Bronchial epithelial cell (primary cell): ENCODE results near the gene H6PD. TPM values are rescaled to one million over a fixed set of nuclear protein-coding genes. Genes with fewer than 3 reads are reported as not detected.

Experiments
- DNase-seq: peaks from one replicate; pipeline ENCODE4 v3.0.0-alpha.2; 2010; ENCODE audit warnings: low read depth
- FAIRE-seq: peaks from 2 replicates; lab custom pipeline; 2011; peaks lifted over from hg19 to GRCh38; lab: Jason Lieb, UNC
- H3K27me3 ChIP-seq: 2 replicates; pipeline ENCODE4 v1.5.1; 2011; ENCODE audit warnings: low read length; ENCODE audit not compliant: control insufficient read depth, insufficient read depth
- H3K36me3 ChIP-seq: 2 replicates; pipeline ENCODE4 v1.5.1; 2011; ENCODE audit warnings: low read length; ENCODE audit not compliant: control insufficient read depth, insufficient read depth
- H3K4me3 ChIP-seq: 2 replicates; pipeline ENCODE4 v1.5.1; 2011; ENCODE audit warnings: mild to moderate bottlenecking, low read depth, low read length, control low read depth
- CTCF ChIP-seq: IDR thresholded peaks from 2 replicates; pipeline ENCODE4 v1.5.1; 2011; ENCODE audit warnings: mild to moderate bottlenecking, moderate library complexity, low read length, control low read depth, inconsistent platforms; ENCODE audit not compliant: insufficient read depth, severe bottlenecking
- total RNA-seq: library from RNA; depleted of rRNA; stranded (reverse); fragments of >200 nt; gene quantifications from 2 replicates; pipeline ENCODE4 v1.2.1, GENCODE V29; 2014

H6PD gene
- total RNA-seq, 1 donor from 2014 or later, result 5.5 TPM

GRCh38 chr1:9245230-9245619, 10.7 kb downstream of the H6PD start:
- Histone ChIP-seq H3K27me3 (no peaks in the 10 kb centered on the region), H3K36me3 (peaks cover 5% of the 10 kb centered on the region), H3K4me3 (no peak overlapping the region)
- FAIRE-seq, result no peak
- TF ChIP-seq CTCF, result no peak
- no peak for DNase-seq

- Histone ChIP-seq H3K4me3 (no peak overlapping the region), H3K36me3 (peaks cover 5% of the 10 kb centered on the region), H3K27me3 (no peaks in the 10 kb centered on the region)
- FAIRE-seq (no peak), DNase-seq (no peak)
- TF ChIP-seq CTCF, result no peak
Observed at GRCh38 chr1:9245661-9246060, 11.1 kb downstream of the H6PD start.

GRCh38 chr1:9246215-9246614, 11.6 kb downstream of the H6PD start:
- peaks cover 5% of the 10 kb centered on the region for H3K36me3 ChIP-seq
- H3K4me3 ChIP-seq, result no peak overlapping the region
- no peak for TF ChIP-seq CTCF
- DNase-seq (no peak), FAIRE-seq (no peak)
- H3K27me3 ChIP-seq, result no peaks in the 10 kb centered on the region

GRCh38 chr1:9246841-9247785, 12.5 kb downstream of the H6PD start:
- Histone ChIP-seq H3K4me3 (no peak overlapping the region), H3K27me3 (no peaks in the 10 kb centered on the region), H3K36me3 (peaks cover 5% of the 10 kb centered on the region)
- FAIRE-seq (no peak), DNase-seq (no peak)
- TF ChIP-seq CTCF, result no peak

- Histone ChIP-seq H3K36me3 (peaks cover 5% of the 10 kb centered on the region), H3K27me3 (no peaks in the 10 kb centered on the region), H3K4me3 (no peak overlapping the region)
- TF ChIP-seq CTCF, result no peak
- DNase-seq (no peak), FAIRE-seq (no peak)
Observed at GRCh38 chr1:9247894-9248293, 13.3 kb downstream of the H6PD start.
